Jurkat, Clone E6-1 (cell line): ENCODE results near the gene SMARCAL1. TPM values are rescaled to one million over a fixed set of nuclear protein-coding genes. Genes with fewer than 3 reads are reported as not detected.
"Not testable (repeated sequence)": the region's sequence is repeated elsewhere in the genome, so short reads cannot be mapped to it uniquely, and the experiment has no call there.

Experiments
- DNase-seq: peaks from one replicate; pipeline ENCODE4 v3.0.0-alpha.2; 2011; ENCODE audit warnings: low read depth, low spot score
- H3K4me3 ChIP-seq: 2 replicates; pipeline ENCODE4 v1.5.1; 2011; ENCODE audit warnings: mild to moderate bottlenecking, low read length, control low read depth, moderate library complexity
- polyA plus RNA-seq: library from polyadenylated mRNA; unstranded; fragments of >200 nt; gene quantifications from one replicate; pipeline ENCODE4 v1.2.1, GENCODE V29; 2012; ENCODE audit warnings: missing spikeins; ENCODE audit not compliant: insufficient read length, insufficient read depth

The SMARCAL1 gene
- polyA plus RNA-seq, result 29.1 TPM

DNA sequence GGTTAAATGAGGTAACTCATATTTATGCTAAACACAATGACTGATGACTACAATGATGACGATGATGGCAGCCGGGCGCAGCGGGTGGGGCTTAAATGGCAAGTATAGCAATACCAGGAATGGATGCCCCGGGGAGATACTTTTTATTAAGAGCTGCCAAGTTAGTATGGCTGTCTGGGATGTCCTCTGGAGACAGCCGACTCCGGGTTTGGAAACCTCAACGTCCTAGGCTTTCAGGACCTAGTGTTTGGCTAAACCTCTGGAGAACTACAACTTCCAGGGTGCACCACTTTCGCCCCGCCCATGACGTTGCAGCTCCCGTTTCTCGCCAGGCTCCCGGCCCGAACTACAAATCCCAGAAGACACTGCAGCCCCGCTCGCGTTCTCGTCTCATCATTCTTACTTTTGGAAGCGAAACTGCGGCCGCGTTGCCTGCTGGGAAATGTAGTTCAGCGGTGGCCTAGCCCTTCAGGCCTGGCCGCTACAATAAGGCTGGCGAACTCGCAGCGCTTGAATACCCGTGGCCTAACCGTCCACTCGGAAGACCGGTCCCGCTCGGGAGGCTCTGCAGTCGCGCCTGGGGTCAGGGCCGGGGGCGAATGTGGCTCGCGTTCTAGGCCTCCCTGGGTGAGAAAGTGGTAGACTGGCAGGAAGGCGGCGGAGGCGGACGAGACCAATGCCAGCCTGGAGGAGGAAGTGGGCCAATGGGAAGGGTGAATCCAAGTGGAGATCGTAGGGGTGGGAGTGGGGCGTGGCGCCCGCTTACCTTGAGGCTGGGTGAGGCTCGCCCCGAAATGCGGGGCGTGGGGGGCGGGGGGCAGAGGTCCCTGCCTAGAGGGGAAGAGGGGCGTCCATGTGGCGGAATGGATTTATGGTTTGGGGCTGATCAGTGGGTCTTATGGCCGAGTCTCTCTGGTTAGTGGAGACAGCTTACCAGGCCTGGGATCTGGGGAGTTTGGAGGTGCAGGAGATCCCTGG is at the start of gene SMARCAL1:
Gene SMARCAL1 (plus strand): TSS at position 463 of the 978 bp plus-strand sequence. CDS start 2,221 bp downstream, outside the sequence.
- DNase-seq, result peak; percentile 97
- H3K4me3 ChIP-seq, result peak within 1 kb of the TSS; percentile 72

DNA sequence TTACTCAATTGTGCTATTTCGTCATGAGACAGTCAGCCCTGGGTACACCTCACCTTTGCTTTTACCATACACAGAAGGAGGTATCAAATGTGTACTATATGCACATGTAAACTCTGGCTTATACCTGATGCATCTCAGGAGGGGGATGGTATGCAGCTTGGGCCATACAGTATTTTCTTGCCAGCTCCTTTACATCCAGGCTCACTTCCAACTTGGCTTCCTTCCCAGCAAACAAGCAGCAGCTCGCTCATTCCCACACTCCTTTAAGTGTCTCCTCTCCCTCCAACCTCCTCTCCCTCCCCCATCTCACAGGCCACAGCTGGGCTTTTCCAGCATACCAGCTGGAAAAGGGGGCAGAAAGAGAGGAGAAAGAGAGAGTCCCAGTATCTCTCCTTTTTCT is 49.6 kb upstream of the SMARCAL1 start:
- H3K4me3 ChIP-seq, result no peak overlapping the region
- DNase-seq, result no peak

DNA sequence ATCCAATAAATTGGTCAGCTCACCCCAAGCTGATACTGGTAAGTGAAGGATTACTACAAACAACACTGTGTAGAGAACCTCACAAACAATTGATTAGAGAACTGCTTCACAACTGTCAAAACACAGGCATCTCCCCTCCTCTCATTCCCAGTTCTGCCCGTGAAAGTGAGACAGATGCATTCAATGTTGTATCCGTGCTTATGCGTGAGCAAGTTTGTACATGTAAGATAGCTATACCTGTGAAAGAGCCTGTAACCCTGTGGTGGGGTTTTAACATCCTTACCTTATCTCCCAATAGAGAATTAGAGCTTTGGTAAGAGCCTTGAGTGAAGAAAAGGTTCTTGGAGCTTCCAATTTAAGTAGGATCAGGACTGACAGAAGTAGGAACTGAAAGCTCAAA is 49.1 kb upstream of the SMARCAL1 start:
- H3K4me3 ChIP-seq, result no peak overlapping the region
- DNase-seq, result no peak

DNA sequence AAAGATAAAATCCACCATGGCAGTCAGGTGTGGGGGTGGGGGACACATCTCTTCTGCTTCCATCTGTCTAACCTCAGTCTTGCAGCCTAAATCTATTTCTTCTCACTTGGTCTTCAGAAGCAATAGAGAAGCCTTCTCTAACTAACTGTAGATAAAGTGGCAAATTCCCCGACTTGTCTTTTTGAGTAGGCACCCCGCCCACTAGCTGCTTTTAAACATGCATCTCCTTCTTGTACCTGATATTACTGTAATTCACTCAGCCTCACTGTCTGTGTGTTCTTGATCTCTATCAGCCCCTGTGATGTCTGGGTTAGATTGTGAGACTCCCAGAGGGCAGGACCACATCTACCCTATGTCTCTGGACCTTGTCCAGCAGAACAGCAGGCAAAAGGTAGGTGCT is 46.8 kb upstream of the SMARCAL1 start:
- no peak for DNase-seq
- H3K4me3 ChIP-seq, result no peak overlapping the region

DNA sequence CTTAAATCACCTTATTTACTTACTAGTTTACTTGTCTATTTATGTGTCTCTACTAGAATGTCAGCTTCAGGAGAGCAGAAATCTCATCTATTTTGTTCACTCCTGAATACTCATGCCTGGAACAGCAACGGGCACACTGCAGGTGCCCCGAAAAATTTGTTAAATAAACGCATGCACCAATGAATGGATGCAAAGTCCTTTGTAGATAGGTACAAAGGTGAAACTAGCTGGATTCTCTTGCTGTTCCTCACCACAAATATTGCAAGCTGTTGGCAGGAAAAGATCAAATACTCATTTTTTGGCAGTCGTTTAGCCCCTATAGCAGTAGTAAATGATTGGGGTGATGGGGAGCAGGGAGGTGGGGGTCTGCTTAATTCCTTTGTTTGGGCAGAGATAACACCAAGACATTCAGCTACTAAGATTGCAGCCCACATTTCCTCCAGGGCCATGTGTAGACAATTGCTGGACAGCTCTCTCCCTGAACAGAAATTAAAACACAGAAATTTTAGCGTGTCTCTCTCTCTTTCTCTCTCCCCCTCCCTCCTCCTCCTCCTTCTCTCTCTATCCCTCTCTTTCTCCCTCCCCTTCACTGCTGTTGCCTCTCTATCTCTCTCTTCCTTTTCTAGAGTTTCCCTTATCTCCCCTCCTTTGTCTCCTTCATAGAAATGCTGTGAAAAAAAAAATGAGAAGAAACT is 45.4 kb upstream of the SMARCAL1 start:
- no peak overlapping the region for H3K4me3 ChIP-seq
- DNase-seq, result no peak

DNA sequence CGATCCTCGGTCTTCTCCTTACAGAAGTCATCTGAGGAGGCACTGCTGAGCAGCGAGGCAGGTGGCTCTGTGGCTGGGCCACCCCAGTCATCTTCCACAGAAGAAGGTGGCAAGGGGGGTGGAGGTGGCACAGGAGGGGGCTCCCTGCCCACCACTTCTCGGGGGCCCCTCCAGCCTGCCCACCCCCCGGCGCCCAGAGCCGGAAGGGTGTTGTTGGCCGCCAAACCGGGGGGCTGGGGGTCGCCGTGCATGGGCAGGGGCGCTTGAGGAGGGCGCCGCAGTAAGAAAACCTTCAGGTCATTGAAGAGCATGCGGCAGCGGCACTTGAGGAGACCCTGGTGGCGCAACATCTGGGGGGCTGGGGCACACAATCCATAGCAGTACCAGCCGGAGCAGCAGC is 42.5 kb upstream of the SMARCAL1 start:
- H3K4me3 ChIP-seq, result no peak overlapping the region
- no peak for DNase-seq

DNA sequence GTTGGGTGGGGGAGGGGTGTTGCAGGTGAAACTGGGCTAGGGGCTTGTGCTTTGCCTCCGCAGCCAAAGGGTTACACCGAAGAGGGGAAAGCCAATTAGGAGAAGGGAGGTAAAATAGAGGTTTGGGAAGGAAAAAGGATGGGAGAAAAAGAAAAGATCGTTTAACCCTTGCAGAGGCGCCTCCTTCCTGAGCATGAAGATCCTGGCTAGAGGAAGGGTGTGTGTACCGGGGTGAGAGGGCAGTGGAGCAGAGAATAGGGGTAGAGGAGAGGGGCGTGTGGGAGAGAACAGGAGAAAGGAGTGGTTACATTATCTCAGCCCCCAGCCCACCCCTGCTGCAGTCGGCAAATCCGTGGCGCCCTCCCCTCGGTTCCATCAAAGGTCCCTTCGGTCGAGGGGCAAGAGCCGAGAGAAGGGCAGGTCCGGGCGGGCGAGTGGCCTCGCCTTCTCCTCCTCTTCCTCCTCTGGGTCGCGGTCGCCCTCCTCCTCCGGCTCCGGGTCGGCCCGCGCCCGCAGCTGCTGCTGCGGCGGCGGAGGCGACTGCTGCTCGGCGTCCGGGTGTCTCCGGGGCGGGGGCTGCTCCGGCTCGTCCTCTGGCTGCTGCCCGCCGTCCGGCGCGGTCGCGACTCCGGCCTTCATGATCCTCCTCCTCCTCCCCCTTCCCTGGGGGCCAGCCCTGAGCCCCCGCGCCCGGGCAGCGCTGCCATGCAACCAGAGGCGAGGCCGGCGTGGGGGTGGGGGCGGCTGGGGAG is 41.1 kb upstream of the SMARCAL1 start:
- no peak for DNase-seq

DNA sequence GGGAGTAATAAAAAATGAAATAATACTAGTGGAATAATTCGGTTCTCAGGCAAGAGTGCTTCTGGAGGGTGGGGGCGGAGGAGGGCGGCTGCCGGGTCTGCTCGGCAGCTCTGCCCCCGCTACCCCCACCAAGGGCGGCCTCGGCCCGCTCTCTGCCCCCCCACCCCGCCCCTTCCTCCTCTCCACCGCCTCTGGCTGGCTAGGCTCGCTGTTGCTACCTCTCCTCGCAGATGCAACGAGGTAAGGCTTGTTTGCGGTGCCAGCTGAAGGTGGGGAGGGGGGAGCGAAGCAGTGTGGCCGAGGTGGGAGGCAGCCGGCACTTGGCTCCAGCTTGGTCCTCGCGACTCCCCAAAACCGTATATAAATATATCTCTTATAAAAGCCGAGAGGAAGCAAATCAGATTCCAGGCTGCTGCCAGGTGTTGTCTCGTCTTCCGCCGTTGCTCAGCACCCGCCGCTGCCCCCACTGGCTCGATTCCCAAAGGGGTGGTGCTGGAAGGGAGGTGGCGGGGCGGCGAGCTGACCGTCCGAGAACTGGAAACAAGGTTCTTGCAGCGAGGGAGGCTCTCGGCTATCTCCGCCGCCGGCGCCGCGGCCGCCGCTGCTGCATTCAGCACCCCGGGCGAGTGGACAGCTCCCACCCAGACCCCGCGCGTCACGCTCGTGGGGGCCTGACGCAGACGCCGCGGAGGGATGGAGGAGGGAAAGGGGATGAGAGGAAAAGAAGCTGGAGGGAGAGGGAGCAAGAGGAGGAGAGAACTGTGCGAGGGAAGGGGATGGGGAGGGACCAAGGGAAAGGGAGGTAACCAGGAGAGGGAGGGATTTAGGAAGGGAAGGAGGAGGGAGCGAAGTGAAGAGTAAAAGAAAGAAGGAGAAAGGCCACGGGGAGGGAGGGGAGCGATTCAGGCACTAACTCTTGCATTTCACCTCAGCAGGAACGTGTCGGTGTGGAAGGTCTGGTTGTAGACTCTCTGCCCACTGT is 40.3 kb upstream of the SMARCAL1 start, which contains the start of gene MARCHF4:
Gene MARCHF4 (minus strand): TSS at position 763 of the 982 bp plus-strand sequence. CDS start 2,223 bp downstream, outside the sequence.
- DNase-seq, result no peak
- H3K4me3 ChIP-seq, result no peak within 1 kb of the TSS

More for the DNA sequence above, 41.1 kb upstream of the SMARCAL1 start:
- no peak overlapping the region for H3K4me3 ChIP-seq

GRCh38 chr2:216372761-216373291 is 39.5 kb upstream of the SMARCAL1 start:
- no peak for DNase-seq
- no peak overlapping the region for H3K4me3 ChIP-seq

- H3K4me3 ChIP-seq, result no peak overlapping the region
- DNase-seq, result no peak
Observed at GRCh38 chr2:216373896-216374295, 38.4 kb upstream of the SMARCAL1 start.

- no peak for DNase-seq
- H3K4me3 ChIP-seq, result no peak overlapping the region
Observed at GRCh38 chr2:216375286-216375685, 37.0 kb upstream of the SMARCAL1 start.

DNA sequence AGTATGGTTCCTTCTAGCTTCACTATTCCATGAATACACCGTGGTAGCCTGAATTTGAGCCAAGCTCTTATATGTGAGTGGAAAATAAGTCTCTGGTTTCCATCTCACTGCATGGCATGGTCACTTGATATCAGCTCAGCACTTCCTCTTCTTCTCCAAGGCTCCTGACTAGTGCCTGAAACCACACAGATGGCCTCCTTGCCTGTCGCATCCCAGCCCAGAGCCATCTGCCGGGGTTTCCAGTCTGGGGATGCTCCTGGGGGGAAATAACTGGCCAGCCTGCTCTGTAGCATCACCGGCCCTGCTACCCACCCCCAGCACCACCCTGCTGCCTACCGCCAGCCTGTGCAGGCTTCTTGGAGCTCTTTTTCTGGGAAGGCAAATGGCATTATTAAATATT is 32.3 kb upstream of the SMARCAL1 start:
- no peak for DNase-seq
- no peak overlapping the region for H3K4me3 ChIP-seq

DNA sequence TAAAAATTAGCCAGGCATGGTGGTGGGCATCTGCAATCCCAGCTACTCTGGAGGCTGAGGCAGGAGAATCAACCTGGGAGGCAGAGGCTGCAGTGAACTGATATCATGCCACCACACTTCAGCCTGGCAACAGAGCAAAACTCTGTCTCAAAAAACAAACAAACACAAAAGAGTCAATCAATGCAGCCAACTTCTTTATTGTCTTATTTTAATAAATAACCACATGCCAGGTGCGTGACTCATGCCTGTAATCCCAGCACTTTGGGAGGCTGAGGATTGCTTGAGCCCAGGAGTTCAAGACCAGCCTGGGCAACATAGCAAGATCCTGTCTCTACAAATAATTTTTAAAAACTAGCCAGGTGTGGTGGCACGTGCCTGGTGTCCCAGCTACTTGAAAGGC is 27.9 kb upstream of the SMARCAL1 start:
- DNase-seq, H3K4me3 ChIP-seq: not testable (repeated sequence)

DNA sequence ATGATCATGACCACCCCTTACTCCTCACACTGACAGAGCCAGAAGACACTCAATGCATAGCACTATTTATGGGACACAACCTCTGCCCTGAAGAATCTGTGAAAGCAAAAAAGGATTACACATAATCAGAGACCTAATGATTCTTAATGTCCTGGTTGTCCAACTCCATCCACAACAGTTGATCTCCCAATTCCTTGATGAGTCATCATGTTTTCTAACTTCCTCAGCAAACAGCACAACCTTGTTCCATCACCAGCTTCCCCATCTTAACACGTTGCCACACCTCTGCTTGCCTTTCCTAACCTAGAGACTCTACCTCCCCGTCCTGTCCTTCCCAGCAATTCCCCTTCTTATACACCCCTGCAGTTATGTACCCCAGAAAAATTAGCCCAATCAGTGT is 26.8 kb upstream of the SMARCAL1 start:
- no peak for DNase-seq
- H3K4me3 ChIP-seq, result no peak overlapping the region

DNA sequence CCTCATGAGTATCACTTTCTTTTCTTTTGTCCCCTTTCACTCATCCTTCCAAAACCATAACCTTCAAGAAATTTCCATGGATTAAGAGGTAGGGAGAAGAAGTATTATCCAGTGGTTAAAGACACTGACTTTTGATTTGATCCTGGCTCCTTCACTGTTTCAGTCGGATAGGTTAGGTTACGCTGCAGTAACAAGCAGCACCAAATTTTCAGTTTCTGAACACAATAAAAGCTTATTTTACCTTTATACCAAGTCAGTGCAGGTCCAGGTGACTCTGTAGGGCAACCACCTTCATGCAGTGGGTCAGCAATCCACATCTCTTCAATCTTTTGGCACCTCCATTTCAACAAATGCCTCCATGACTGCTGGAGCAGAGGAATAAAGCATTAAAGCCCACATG is 25.0 kb upstream of the SMARCAL1 start:
- H3K4me3 ChIP-seq, result no peak overlapping the region
- DNase-seq, result no peak

GRCh38 chr2:216388046-216388884 is 24.0 kb upstream of the SMARCAL1 start:
- no peak for DNase-seq
- H3K4me3 ChIP-seq, result no peak overlapping the region

GRCh38 chr2:216389570-216389969 is 22.7 kb upstream of the SMARCAL1 start:
- no peak for DNase-seq

More at GRCh38 chr2:216389570-216389969, 22.7 kb upstream of the SMARCAL1 start:
- no peak overlapping the region for H3K4me3 ChIP-seq
